HepG2 (cell line): ENCODE results near the gene OVOL3. TPM values are rescaled to one million over a fixed set of nuclear protein-coding genes. Genes with fewer than 3 reads are reported as not detected.
"Not testable (repeated sequence)": the region's sequence is repeated elsewhere in the genome, so short reads cannot be mapped to it uniquely, and the experiment has no call there.

Source experiments
- ATAC-seq: fragments of 200-7000 bp; cut with Tn5 transposase; 3 replicates; pipeline ENCODE4 v1.9.1; 2020; ENCODE audit warnings: mild to moderate bottlenecking, moderate library complexity
- BruUV-seq: library from RNA; stranded (reverse); fragments of 400-500 nt; replicated peaks from 2 replicates; lab custom pipeline; 2021; lab: Mats Ljungman, UMichigan
- CTCF ChIA-PET: fragments of 300-600 bp; formaldehyde crosslinking; extraction: SDS; loops from one replicate; lab custom pipeline; 2021; ENCODE audit warnings: low total read pairs, inconsistent platforms, low intra/inter-chr PET ratio; lab: Yijun Ruan, JAX
- POLR2A ChIA-PET: fragments of 350-600 bp; sonication (Branson Sonifier 250); formaldehyde crosslinking; loops from one replicate; lab custom pipeline; 2020; ENCODE audit warnings: antibody characterized with exemption, inconsistent platforms; lab: Yijun Ruan, JAX
- DNase-seq: peaks from one replicate; pipeline ENCODE4 v3.0.0-alpha.2; 2015; ENCODE audit warnings: low spot score
- FAIRE-seq: peaks from 3 replicates; lab custom pipeline; 2011; peaks lifted over from hg19 to GRCh38; lab: Jason Lieb, UNC
- H2AFZ ChIP-seq: one replicate; pipeline ENCODE4 v1.6.1; 2011; ENCODE audit warnings: low read length, inconsistent platforms
- H3K27ac ChIP-seq: fragments of 300-600 bp; 3 replicates; pipeline ENCODE4 v1.8.0; 2011; ENCODE audit warnings: mixed run types, mild to moderate bottlenecking, mixed read lengths, low read length, inconsistent platforms; ENCODE audit not compliant: insufficient read depth; ENCODE audit errors: extremely low read length
- H3K27me3 ChIP-seq, 2 experiments: fragments of 200-600 bp in 1 of 2; 2 replicates in 1 of 2; 3 replicates in 1 of 2; pipeline versions ENCODE4 v1.6.0 to v1.8.0; 2011; ENCODE audit warnings: low read length in 2 of 2, mild to moderate bottlenecking in 2 of 2, moderate library complexity in 2 of 2, inconsistent platforms in 1 of 2; ENCODE audit not compliant: insufficient read depth in 2 of 2, control insufficient read depth in 1 of 2
- H3K36me3 ChIP-seq, 2 experiments: fragments of 200-600 bp in 1 of 2; replicated peaks in 1 of 2; 2 replicates in 1 of 2; 3 replicates in 1 of 2; pipeline versions ENCODE4 v1.5.1 to v1.8.0; 2011; ENCODE audit warnings: low read length in 2 of 2, inconsistent platforms in 1 of 2; ENCODE audit not compliant: insufficient read depth in 2 of 2, control insufficient read depth in 1 of 2
- H3K4me1 ChIP-seq: 2 replicates; pipeline ENCODE4 v1.5.1; 2012; ENCODE audit warnings: low read length, inconsistent platforms; ENCODE audit not compliant: insufficient read depth
- H3K4me2 ChIP-seq: 2 replicates; pipeline ENCODE4 v1.6.0; 2011; ENCODE audit warnings: low read depth, low read length, inconsistent platforms
- H3K4me3 ChIP-seq, 3 experiments: fragments of 200-600 bp in 1 of 3; sonication (generic), shearing (Covaris generic) in 1 of 3; replicated peaks in 1 of 3; 2 replicates each; pipeline ENCODE4 v1.5.1; 2011 to 2016; ENCODE audit warnings: low read length in 3 of 3, inconsistent platforms in 2 of 3, low read depth in 2 of 3, mild to moderate bottlenecking in 2 of 3, control low read depth in 1 of 3, mixed read lengths in 1 of 3; ENCODE audit not compliant: insufficient read depth in 1 of 3
- H3K79me2 ChIP-seq: one replicate; pipeline ENCODE4 v1.6.1; 2011; ENCODE audit warnings: low read length, inconsistent platforms; ENCODE audit not compliant: insufficient read depth
- H3K9ac ChIP-seq: 2 replicates; pipeline ENCODE4 v1.6.0; 2011; ENCODE audit warnings: mild to moderate bottlenecking, low read depth, low read length, inconsistent platforms; ENCODE audit not compliant: insufficient read depth
- H3K9me3 ChIP-seq: 2 replicates; pipeline ENCODE4 v1.5.1; 2012; ENCODE audit warnings: mild to moderate bottlenecking, low read length
- H4K20me1 ChIP-seq: 2 replicates; pipeline ENCODE4 v1.6.0; 2011; ENCODE audit warnings: inconsistent platforms, mild to moderate bottlenecking, low read length, moderate library complexity; ENCODE audit not compliant: insufficient read depth
- CEBPG ChIP-seq: IDR thresholded peaks from 2 replicates; pipeline ENCODE4 v1.6.1; 2016
- PHF21A ChIP-seq: sonication (generic); formaldehyde crosslinking; IDR thresholded peaks from 2 replicates; pipeline ENCODE4 v1.5.0; 2020; ENCODE audit warnings: mild to moderate bottlenecking, missing genetic modification reagents
- RARA ChIP-seq: IDR thresholded peaks from 2 replicates; pipeline ENCODE4 v1.6.1; 2016; ENCODE audit warnings: missing genetic modification reagents, missing compliant biosample characterization
- ZNF362 ChIP-seq: sonication (generic); formaldehyde crosslinking; IDR thresholded peaks from 2 replicates; pipeline ENCODE4 v1.4.0; 2020; ENCODE audit warnings: missing genetic modification reagents, mild to moderate bottlenecking, borderline replicate concordance
- ZNF768 ChIP-seq: sonication (generic); formaldehyde crosslinking; IDR thresholded peaks from 2 replicates; pipeline ENCODE4 v1.4.0; 2020; ENCODE audit warnings: missing genetic modification reagents
- ZNF770 ChIP-seq: sonication (generic); formaldehyde crosslinking; IDR thresholded peaks from 2 replicates; pipeline ENCODE4 v1.5.0; 2020; ENCODE audit warnings: mild to moderate bottlenecking, missing genetic modification reagents
- WGBS: methylation state at CpG from one replicate; pipeline ENCODE4 v1.1.6; 2017; ENCODE audit warnings: low lambda C conversion rate; 5-methylcytosine and 5-hydroxymethylcytosine counted together
- in situ Hi-C: cut with HindIII; loops from 2 replicates; pipeline ENCODE4 v1.10.0; 2017; ENCODE audit warnings: low pct_unique_long_range_greater_than_20kb; ENCODE audit not compliant: extremely low pct_ligation_motif_present
- intact Hi-C: fragments of 100-400 bp; cut with micrococcal nuclease; formaldehyde crosslinking; loops from one replicate; pipeline ENCODE4 v1.10.0; 2022; ENCODE audit not compliant: unreplicated experiment
- polyA plus RNA-seq, 8 experiments: library from polyadenylated mRNA; depleted of rRNA in 3 of 8; stranded (reverse) in 7 of 8; unstranded in 1 of 8; fragments of >200 nt; fragmentation: Illumina TruSeq in 4 of 8; extraction: Trizol in 4 of 8; gene quantifications; 2 replicates each; pipeline versions ENCODE4 v1.2.1 to v1.2.3, GENCODE V29; 2011 to 2016; ENCODE audit warnings: low read depth in 4 of 8, missing spikeins in 1 of 8, mixed read lengths in 1 of 8; ENCODE audit not compliant: insufficient read depth in 1 of 8
- total RNA-seq, 5 experiments: library from RNA; depleted of rRNA; stranded (reverse); fragments of >200 nt; fragmentation: Illumina TruSeq; extraction: Trizol; gene quantifications; 2 replicates each; pipeline ENCODE4 v1.2.3, GENCODE V29; 2016; ENCODE audit warnings: low read depth in 1 of 5

OVOL3 gene
- total and polyA plus RNA-seq, 2 of the 13 experiments (the other 11 are each of a cell fraction or from before 2014, with no cell fraction given), result not detected

- POLR2A ChIA-PET, result interaction anchor here (1.5 kb wide), 1 partner anchor 8 kb away, joined by 4 read pairs; the partner anchor contains the start of gene CAPNS1
- H4K20me1 ChIP-seq, H3K9me3 ChIP-seq, H3K27ac ChIP-seq, intact Hi-C loops, DNase-seq, H3K9ac ChIP-seq, H3K79me2 ChIP-seq, H3K36me3 ChIP-seq, in situ Hi-C loops, H3K4me3 ChIP-seq, ATAC-seq, BruUV-seq, CTCF ChIA-PET, H3K27me3 ChIP-seq, H2AFZ ChIP-seq, FAIRE-seq: not testable (repeated sequence)
- peak; percentile 41; the same call in 1 of the 2 replicates for TF ChIP-seq RARA (CRISPR knock-in tag)
- TF ChIP-seq PHF21A (CRISPR knock-in tag), result 0 out of 2 replicates have a peak, but pooled peaks have one; percentile 25
- peak; percentile 6; the same call in 1 of the 2 replicates for TF ChIP-seq CEBPG (CRISPR knock-in tag)
- peak; percentile 86 for TF ChIP-seq ZNF362
- 14% methylated on average over 6 of the region's 6 CpGs for WGBS
- H3K4me2 ChIP-seq, result peak overlapping the region; percentile 3; the same call in 1 of the 2 replicates
- peaks cover 51% of the 10 kb centered on the region for H3K4me1 ChIP-seq
These were observed 20.3 kb downstream of the OVOL3 start for GRCh38 chr19:36131221-36131620.

GRCh38 chr19:36134867-36135266 is 23.9 kb downstream of the OVOL3 start:
- ATAC-seq, H3K79me2 ChIP-seq, in situ Hi-C loops, intact Hi-C loops, CTCF ChIA-PET, H2AFZ ChIP-seq, H3K4me2 ChIP-seq, DNase-seq, H3K36me3 ChIP-seq, H3K4me3 ChIP-seq, H3K27ac ChIP-seq, H4K20me1 ChIP-seq, H3K9me3 ChIP-seq, H3K9ac ChIP-seq, FAIRE-seq, H3K27me3 ChIP-seq, BruUV-seq: not testable (repeated sequence)
- H3K4me1 ChIP-seq, result peaks cover 40% of the 10 kb centered on the region
- POLR2A ChIA-PET, result interaction anchor here (2.4 kb wide), 1 partner anchor 14 kb away, joined by 9 read pairs; no protein-coding TSS in a partner anchor
- TF ChIP-seq ZNF768 (CRISPR knock-in tag) (peak; percentile 77), ZNF770 (CRISPR knock-in tag) (peak; percentile 64; the same call in 1 of the 2 replicates)
- 60% methylated on average over 1 of the region's 4 CpGs for WGBS
